AG04450 (cell line): ENCODE data around the gene ZSWIM3. TPM values are rescaled to one million over a fixed set of nuclear protein-coding genes. Genes with fewer than 3 reads are reported as not detected.
A peak's percentile ranks its signal among the peaks of the same experiment; 100 is the strongest.

Experiments used
- CTCF ChIA-PET: fragments of 300-600, 350-600 bp; formaldehyde crosslinking; extraction: SDS; loops from one replicate; lab custom pipeline; 2022; ENCODE audit warnings: antibody characterized with exemption, inconsistent platforms; lab: Charles Lee
- POLR2A ChIA-PET: fragments of 350-600 bp; formaldehyde crosslinking; extraction: SDS; loops from one replicate; lab custom pipeline; 2021; ENCODE audit warnings: antibody characterized with exemption, inconsistent platforms; lab: Yijun Ruan, JAX
- DNase-seq: peaks from one replicate; pipeline ENCODE4 v3.0.0-alpha.2; 2011; ENCODE audit warnings: low read depth, low spot score
- H3K27ac ChIP-seq: one replicate; pipeline ENCODE4 v1.5.1; 2012; ENCODE audit warnings: low read depth, low read length, control low read depth
- H3K27me3 ChIP-seq: one replicate; pipeline ENCODE4 v1.6.0; 2012; ENCODE audit warnings: low read length; ENCODE audit not compliant: control insufficient read depth, insufficient read depth
- H3K4me3 ChIP-seq: 2 replicates; pipeline ENCODE4 v1.5.1; 2011; ENCODE audit warnings: mild to moderate bottlenecking, low read depth, low read length, control low read depth
- H3K9me3 ChIP-seq: 2 replicates; pipeline ENCODE4 v1.5.1; 2012; ENCODE audit warnings: low read length; ENCODE audit not compliant: control insufficient read depth, insufficient read depth
- polyA plus RNA-seq: library from polyadenylated mRNA; depleted of rRNA; stranded (reverse); fragments of >200 nt; gene quantifications from 2 replicates; pipeline ENCODE4 v1.2.3, GENCODE V29; 2011
- TF ChIP-seq, protein P1 (sequence below): IDR thresholded peaks from 2 replicates; pipeline ENCODE4 v1.5.1; 2011; ENCODE audit warnings: low read depth, low read length, control low read depth, inconsistent platforms

Gene ZSWIM3
- polyA plus RNA-seq, 1 experiment: 4.6 TPM

GRCh38 chr20:45861221-45862075, 4.0 kb downstream of the ZSWIM3 start:
- no peak for DNase-seq
- CTCF ChIA-PET: interaction anchor here (1.2 kb wide), 1 partner anchor 109 kb away, joined by 3 read pairs; no protein-coding TSS in a partner anchor
- POLR2A ChIA-PET: interaction anchor here (0.6 to 0.7 kb wide), 2 partner anchors 9 to 74 kb away, joined by 3 read pairs; no protein-coding TSS in a partner anchor
- H3K27ac ChIP-seq: no peak overlapping the region
- H3K27me3 ChIP-seq: no peaks in the 10 kb centered on the region
- TF ChIP-seq, protein P1, sequence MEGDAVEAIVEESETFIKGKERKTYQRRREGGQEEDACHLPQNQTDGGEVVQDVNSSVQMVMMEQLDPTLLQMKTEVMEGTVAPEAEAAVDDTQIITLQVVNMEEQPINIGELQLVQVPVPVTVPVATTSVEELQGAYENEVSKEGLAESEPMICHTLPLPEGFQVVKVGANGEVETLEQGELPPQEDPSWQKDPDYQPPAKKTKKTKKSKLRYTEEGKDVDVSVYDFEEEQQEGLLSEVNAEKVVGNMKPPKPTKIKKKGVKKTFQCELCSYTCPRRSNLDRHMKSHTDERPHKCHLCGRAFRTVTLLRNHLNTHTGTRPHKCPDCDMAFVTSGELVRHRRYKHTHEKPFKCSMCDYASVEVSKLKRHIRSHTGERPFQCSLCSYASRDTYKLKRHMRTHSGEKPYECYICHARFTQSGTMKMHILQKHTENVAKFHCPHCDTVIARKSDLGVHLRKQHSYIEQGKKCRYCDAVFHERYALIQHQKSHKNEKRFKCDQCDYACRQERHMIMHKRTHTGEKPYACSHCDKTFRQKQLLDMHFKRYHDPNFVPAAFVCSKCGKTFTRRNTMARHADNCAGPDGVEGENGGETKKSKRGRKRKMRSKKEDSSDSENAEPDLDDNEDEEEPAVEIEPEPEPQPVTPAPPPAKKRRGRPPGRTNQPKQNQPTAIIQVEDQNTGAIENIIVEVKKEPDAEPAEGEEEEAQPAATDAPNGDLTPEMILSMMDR: no peak
- no peaks in the 10 kb centered on the region for H3K9me3 ChIP-seq
- H3K4me3 ChIP-seq: no peak overlapping the region

DNA sequence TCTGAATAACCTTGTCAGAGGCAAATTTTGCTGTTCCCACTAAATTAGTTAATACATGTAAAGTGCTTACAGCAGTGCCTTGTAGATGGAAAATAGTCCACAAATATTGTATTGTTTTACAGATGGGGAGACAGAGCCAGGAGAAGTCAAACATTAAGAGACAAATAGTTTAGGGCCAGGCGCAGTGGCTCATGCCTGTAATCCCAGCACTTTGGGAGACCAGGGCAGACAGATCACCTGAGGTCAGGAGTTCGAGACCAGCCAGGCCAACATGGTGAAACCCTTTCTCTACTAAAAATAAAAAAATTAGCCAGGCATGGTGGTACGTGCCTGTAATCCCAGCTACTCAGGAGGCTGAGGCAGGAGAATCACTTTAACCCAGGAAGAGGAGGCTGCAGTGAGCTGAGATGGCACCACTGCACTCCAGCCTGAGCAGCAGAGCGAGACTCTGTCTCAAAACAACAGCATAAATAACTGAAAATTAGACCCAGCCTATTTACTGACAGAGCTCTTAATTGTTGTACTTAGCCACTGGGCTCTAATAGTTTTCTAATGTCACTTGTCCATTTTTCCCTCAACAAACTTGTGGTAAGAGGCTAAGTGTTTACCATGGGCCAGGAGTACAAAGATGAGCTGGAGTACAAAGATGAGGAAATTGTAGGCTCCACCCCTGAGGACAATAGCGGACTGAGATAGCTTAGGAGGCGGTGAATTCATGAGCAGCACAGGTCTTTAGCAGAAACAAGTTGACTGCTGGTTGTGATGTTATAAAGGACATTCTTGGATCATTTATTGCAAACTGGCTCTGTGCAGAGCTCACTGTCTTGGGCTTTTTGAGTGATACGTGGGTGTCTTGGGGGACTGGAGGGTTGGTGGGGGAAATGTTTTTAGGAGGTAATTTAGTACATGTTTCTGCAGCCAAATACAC, 6.4 kb downstream of the ZSWIM3 start:
- Histone ChIP-seq H3K27me3 (no peaks in the 10 kb centered on the region), H3K9me3 (no peaks in the 10 kb centered on the region), H3K27ac (no peak overlapping the region), H3K4me3 (no peak overlapping the region)
- ChIA-PET CTCF (interaction anchor here (0.6 to 3.3 kb wide), 5 partner anchors 9 to 108 kb away, joined by 3 to 15 read pairs (median 4); partner anchors contain the start of gene ZNF335), POLR2A (no interaction called here)
- TF ChIP-seq, protein P1: no peak
- no peak for DNase-seq

DNA sequence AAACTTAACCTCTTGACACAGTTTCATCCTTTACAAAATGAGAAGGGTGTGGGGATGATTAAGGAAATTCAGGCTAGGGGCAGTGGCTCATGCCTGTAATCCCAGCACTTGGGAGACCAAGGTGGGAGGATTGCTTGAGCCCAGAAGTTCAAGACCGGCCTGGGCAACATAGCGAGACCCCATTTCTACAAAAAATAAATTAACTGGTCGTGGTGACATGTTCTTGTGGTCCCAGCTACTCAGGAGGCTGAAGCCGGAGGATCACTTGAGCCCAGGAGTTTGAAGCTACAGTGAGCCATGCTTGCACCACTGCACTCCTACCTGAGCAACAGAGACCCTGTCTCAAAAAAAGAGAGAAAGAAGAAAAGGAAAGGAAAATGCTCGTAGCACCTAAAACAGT, 9.0 kb downstream of the ZSWIM3 start:
- CTCF ChIA-PET: interaction anchor here (0.7 to 3.3 kb wide), 4 partner anchors 11 to 215 kb away, joined by 3 to 15 read pairs (median 7); no protein-coding TSS in a partner anchor
- Histone ChIP-seq H3K9me3 (no peaks in the 10 kb centered on the region), H3K27me3 (no peaks in the 10 kb centered on the region), H3K27ac (no peak overlapping the region), H3K4me3 (no peak overlapping the region)
- no peak for DNase-seq
- POLR2A ChIA-PET: no interaction called here
- TF ChIP-seq, protein P1: no peak

DNA sequence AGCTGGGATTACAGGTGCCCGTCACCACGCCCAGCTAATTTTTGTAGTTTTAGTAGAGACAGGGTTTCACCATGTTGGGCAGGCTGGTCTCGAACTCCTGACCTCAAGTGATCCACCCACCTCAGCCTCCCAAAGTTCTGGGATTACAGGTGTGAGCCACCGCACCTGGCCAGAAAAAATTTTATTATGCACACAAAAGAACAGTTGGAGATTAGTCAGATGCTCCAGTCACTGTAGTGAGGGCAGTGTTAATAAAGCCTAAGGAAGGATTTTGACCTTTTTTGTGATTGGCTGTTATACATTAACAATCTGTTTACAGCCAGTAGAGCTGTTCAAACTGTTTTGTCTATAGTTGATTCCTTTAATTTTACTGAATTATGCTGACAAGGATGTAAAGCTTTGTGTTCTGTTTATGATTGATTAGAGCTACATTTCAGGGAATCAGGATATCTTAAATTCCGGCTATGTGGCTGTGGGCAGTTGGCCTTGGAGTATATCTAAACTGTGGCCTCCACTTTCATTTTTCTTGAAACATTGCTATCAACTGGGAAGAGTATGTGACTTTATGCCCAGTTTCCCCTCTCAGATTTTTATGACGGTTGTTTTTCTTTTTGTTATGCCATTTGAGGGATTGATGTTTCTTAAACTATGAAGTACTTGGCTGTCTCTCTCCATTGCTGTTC, 9.9 kb downstream of the ZSWIM3 start:
- no peak for DNase-seq
- ChIA-PET POLR2A (interaction anchor here (1.1 to 1.7 kb wide), 2 partner anchors 14 to 67 kb away, joined by 4 to 6 read pairs; partner anchors contain the start of genes PCIF1 and ZSWIM1), CTCF (interaction anchor here (0.7 to 2.1 kb wide), 4 partner anchors 9 to 103 kb away, joined by 3 to 11 read pairs (median 3); no protein-coding TSS in a partner anchor)
- TF ChIP-seq, protein P1: no peak
- peak overlapping the region; percentile 65 for H3K27ac ChIP-seq
- H3K27me3 ChIP-seq: no peaks in the 10 kb centered on the region
- no peaks in the 10 kb centered on the region for H3K9me3 ChIP-seq
- H3K4me3 ChIP-seq: no peak overlapping the region
